ENCODE measurements around the gene NOTO.
"Not testable (repeated sequence)": the region's sequence is repeated elsewhere in the genome, so short reads cannot be mapped to it uniquely, and the experiment has no call there.

NOTO gene

GRCh38 chr2:73200281-73200680, 2.1 kb upstream of the NOTO start:
- not testable (repeated sequence) for DNase-seq (ENCODE audit: low read depth in 2 of 2)

DNA sequence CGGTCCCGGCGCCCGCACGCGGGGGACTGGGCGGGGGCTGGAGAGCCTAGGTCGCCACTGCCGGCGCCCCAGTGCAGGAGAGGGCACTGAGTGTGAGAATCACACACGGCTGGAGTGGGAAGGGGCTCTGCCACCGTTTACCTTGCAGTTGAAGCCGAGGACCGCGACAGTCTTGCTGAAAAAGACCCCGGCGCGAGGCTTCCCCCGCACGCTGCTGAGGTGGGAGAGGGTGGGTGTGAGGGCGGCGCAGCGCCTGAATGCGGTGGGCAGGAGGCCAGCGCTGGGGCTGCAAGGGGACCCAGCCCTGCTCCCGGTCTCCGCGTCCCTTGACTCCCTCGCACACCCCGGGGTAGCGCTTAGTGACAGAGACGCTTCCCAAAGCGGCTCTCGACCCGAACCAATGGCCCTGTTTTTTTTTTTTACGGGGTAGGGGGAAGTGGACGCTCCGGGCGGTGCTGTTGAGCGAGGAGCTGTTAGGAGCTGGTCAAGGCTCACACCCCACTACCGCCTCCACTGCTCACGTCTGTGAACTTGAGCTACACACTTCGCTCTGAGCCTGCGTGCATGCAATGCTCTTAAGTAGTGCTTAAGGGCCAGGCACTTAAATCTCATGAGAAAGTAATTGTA, 794 bp downstream of the NOTO start:
- no peak for DNase-seq (ENCODE audit: low read depth in 2 of 2)

DNA sequence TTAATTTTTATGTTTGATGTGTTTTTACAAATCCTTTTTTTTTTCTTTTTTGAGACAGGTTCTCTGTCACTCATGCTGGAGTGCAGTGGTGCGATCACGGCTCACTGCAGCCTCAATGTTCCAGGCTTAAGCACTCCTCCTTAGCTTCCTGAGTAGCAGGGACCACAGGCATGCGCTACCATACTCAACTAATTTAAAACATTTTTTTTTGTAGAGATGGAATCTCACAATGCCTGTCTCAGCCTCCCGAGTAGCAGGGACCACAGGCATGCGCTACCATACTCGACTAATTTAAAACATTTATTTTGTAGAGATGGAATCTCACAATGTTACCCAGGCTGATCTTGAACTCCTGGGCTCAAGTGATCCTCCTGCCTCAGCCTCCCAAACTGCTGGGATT, 3.2 kb downstream of the NOTO start:
- DNase-seq (ENCODE audit: low read depth in 2 of 2), result peak; percentile 45 to 50

- DNase-seq (ENCODE audit: low read depth in 2 of 2), result no peak
Measured at GRCh38 chr2:73208258-73208657, 5.9 kb downstream of the NOTO start.

DNA sequence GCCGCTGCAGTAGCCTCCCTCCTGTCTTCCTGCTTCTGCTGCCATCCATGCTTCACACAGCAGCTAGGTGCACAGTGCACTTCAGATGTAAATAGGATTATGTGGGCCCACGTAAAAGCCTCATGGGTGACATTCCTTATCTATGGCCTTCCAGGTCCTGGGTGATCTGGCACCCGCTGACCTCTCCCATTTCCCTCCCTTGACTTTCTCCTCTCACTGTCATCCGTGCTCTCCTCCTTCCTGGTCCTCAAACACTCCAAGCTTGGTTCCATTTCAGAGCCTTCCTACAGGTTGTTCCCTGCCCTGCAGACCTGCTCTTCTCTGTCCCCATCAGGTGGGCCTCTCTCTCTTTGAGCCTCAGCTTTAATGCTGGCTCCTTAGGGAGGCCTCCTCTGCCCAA, 7.6 kb downstream of the NOTO start:
- DNase-seq (ENCODE audit: low read depth in 2 of 2), result no peak

DNA sequence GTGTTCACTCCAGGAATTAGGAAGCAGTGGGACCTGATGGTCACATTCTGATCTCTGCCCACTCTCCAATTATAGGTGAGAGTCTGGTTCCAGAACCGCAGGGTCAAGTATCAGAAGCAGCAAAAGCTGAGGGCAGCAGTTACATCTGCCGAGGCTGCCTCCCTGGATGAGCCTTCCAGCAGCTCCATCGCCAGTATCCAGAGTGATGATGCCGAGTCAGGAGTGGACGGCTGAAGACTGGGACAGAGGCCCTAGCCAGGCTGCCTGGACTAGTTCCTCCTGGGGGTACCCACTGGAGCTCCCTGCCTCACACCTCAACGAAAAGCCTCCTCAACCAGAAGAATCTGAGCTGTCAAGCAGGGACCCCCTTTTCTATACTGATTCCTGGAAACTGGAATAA, 8.3 kb downstream of the NOTO start:
- no peak for DNase-seq (ENCODE audit: low read depth in 2 of 2)

GRCh38 chr2:73212098-73212447, 9.7 kb downstream of the NOTO start:
- no peak for DNase-seq (ENCODE audit: low read depth in 2 of 2)

- peak in 1 of 2 experiments; percentile 50 for DNase-seq (ENCODE audit: low read depth in 2 of 2)
Measured at GRCh38 chr2:73212448-73213176, 10.2 kb downstream of the NOTO start.

DNA sequence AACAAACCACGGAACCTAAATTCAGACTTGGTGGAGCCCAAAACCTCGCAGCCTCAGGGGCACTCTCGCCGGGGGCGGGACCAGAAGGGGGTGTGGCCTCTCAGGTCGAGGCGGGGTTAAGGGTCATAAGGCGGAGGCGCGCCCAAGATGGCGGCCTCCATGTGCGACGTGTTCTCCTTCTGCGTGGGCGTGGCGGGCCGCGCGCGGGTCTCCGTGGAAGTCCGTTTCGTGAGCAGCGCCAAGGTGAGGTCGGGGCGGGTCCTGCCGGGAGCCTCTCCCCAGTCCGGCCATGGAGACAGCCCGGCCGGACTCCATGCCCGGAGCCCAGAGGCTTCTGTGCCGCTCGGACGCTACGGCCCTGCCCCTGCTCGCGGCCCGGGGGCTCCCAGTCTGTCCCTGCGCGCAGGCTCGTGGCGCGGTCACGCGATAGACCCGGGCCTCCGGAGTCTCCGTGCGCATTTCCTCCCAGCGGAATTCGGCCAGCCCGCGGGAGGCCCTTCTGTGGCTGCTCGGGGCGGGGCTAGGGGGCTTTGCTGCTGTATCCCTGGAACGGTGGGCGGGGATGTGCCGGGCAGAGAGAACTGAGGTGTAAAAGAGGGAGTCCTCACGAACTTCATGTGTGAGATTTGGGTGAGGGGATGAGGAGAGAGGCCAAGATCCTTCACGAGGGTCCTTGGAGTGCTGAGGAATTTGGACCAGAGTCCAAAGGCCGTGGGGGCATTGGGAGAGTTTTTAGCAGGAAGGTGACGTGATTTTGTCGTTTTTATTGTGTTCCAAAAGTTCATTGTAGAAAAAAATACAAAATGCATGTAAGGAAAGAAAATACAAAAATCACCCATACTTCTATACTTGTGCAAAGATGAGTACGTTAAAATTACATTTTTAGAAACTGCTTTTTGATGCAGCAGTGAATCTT, 12.0 kb downstream of the NOTO start, which contains the start of gene SMYD5:
Gene SMYD5, plus strand, starts transcription at position 126 of the 916 bp plus-strand sequence. Its CDS starts 22 bp downstream, at position 148.
- DNase-seq (ENCODE audit: low read depth in 2 of 2), result peak in 1 of 2 experiments; percentile 45

DNA sequence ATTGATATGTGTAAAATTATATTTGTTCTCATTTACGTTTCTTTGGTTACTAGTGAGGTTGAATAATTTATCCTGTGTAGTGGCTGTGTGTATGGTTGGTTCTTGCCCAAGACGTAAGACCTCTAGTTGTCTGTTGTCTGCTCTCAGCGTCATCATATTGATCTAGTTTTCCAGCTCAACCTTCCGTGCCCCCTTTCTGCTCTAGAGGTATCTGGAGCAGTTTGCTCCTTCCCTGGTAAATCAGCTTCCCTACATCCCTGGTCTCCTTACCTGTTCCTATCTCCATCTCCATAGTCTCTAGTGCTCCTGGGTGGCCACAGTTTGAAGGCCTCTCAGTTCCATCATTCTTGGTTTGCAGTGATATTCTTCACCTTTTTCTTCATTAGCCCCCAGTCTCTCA, 12.9 kb downstream of the NOTO start:
- no peak for DNase-seq (ENCODE audit: low read depth in 2 of 2)

GRCh38 chr2:73217160-73217559, 14.8 kb downstream of the NOTO start:
- DNase-seq (ENCODE audit: low read depth in 2 of 2), result no peak

DNA sequence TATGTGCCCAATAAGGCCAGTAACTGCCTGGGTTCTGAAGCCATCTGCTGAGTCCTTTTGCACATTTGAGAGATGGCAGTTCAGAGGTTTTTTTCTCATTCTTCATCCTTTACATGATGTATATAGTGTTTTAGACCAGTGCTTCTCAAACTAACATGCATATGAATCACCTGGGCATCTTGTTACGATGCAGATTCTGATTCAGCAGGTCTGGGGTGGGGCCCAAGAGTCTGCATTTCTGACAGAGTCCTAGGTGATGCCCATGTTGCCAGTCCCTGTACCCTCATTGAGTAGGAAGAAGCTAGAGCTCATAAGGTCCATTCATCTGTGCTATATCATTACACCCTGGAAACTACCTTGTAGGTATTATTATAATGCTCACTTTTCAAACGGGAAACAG, 15.5 kb downstream of the NOTO start:
- no peak for DNase-seq (ENCODE audit: low read depth in 2 of 2)

GRCh38 chr2:73218298-73218697, 15.9 kb downstream of the NOTO start:
- no peak for DNase-seq (ENCODE audit: low read depth in 2 of 2)

- no peak for DNase-seq (ENCODE audit: low read depth in 2 of 2)
Measured at GRCh38 chr2:73223821-73224220, 21.4 kb downstream of the NOTO start.

- DNase-seq (ENCODE audit: low read depth in 2 of 2), result no peak
Measured at GRCh38 chr2:73225513-73226360, 23.4 kb downstream of the NOTO start.

- DNase-seq (ENCODE audit: low read depth in 2 of 2), result no peak
Measured at GRCh38 chr2:73227086-73227485, 24.7 kb downstream of the NOTO start.

DNA sequence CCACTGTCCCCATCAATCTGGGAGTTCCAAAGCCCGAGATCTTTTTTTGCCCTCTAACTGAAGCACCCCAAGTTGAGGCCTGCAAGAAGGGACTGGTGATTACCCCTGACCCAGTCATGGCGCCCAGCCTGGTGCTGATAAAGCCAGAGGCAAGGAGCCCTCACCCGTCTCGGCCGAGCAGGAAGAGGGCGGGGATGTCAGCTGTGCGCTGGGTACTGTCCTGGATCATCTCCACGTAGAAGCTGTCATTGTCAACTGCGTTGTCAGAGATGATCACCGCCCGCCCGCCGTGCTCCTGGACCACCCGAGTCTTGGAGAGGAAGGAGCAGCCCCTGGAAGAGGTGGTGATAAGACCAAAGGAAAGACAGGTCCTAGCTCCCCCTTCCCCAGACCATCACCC, 26.3 kb downstream of the NOTO start:
- no peak for DNase-seq (ENCODE audit: low read depth in 2 of 2)

- no peak for DNase-seq (ENCODE audit: low read depth in 2 of 2)
Measured at GRCh38 chr2:73232403-73233153, 30.2 kb downstream of the NOTO start.

DNA sequence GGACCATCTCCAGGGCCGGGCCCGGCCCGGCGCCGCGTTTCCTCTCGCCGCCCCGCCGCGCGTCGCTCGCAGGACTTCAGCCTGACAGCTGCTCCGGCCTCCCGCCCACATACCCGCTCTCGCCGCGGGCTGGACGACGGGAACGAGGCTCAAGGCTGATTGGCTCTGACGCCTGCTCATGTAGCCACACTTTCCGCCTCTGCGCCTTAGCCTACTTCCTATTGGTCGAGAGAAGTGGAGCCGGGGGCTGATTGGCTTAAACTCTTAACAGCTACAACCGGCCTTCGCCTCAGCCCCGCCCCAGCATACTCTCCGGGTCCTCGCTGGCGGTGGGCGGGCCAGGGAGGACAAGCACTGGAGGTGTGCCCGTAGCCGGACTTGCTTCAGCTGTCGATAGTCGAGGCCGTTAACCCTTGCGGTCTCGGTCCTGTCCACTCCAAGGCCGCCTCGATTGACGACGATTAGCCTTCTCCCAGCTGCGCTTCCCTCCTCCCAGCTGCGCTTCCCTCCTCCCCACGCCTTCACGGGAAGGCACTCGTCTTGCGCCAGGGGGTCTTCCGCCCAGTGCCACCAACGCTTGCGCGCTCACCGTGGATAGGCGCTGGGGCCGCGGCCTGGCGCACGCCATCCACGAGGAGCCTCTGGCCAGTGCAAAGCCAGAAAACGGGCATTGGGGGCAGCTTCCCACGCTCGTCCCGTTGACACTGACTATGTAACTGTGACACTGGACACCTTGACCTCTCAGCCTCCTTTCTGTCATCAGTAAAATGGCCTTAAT, 31.0 kb downstream of the NOTO start, which contains the start of gene PRADC1:
Gene PRADC1, minus strand, starts transcription at position 86 of the 778 bp plus-strand sequence. Its CDS starts 79 bp downstream, at position 7.
- DNase-seq (ENCODE audit: low read depth in 2 of 2), result peak; percentile 98
